ENCODE results near the gene CYP27A1. TPM values are rescaled to one million over a fixed set of nuclear protein-coding genes. Genes with fewer than 3 reads are reported as not detected.

Gene CYP27A1
- total RNA-seq, 1 donor from 2014 or later: 0.11 TPM

DNA sequence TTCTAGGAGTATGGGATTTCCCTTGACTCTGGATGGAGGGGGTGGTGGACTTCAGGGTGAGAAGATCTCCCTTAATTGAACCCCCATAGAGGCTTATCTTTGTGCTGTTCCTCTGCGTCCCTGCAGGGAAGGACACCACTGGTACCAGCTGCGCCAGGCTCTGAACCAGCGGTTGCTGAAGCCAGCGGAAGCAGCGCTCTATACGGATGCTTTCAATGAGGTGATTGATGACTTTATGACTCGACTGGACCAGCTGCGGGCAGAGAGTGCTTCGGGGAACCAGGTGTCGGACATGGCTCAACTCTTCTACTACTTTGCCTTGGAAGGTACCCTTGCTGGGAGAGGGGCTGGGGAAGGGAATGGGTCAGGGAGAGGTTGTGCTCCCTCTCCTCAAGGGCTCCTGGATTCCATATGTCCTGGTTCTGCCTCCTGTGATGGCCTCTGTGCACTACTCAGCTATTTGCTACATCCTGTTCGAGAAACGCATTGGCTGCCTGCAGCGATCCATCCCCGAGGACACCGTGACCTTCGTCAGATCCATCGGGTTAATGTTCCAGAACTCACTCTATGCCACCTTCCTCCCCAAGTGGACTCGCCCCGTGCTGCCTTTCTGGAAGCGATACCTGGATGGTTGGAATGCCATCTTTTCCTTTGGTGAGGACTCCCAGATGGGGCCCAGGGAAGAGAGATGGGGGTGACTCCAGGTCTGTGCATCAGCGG is 30.3 kb downstream of the CYP27A1 start:
- Histone ChIP-seq H3F3A (ENCODE audit: low read depth) (no peaks in the 10 kb centered on the region), H3K4me1 (no peaks in the 10 kb centered on the region), H3K4me2 (no peak overlapping the region), H3K79me2 (ENCODE audit: low read depth) (no peaks in the 10 kb centered on the region), H3K4me3 (no peak overlapping the region), H3K9ac (no peak overlapping the region), H3K9me3 (ENCODE audit: low read depth) (no peaks in the 10 kb centered on the region), H4K20me1 (ENCODE audit: low read depth) (no peaks in the 10 kb centered on the region), H3K27ac (no peak overlapping the region), H3K36me3 (no peaks in the 10 kb centered on the region), H3K27me3 (no peaks in the 10 kb centered on the region), H2AFZ (replicated peaks) (no peak overlapping the region)
- Mint-ChIP-seq H3K27me3 (ENCODE audit: insufficient read depth, low read depth) (peaks cover 3% of the 10 kb centered on the region), H3K36me3 (no peaks in the 10 kb centered on the region), H3K4me1 (no peaks in the 10 kb centered on the region), H3K9me3 (no peaks in the 10 kb centered on the region), H3K27ac (no peak overlapping the region), H3K4me3 (no peak overlapping the region)
- TF ChIP-seq EZH2phosphoT487 (IDR thresholded peaks at IDR 0.05): no peak
- TF ChIP-seq EZH2 (IDR thresholded peaks at IDR 0.05): no peak
- TF ChIP-seq, protein P1, sequence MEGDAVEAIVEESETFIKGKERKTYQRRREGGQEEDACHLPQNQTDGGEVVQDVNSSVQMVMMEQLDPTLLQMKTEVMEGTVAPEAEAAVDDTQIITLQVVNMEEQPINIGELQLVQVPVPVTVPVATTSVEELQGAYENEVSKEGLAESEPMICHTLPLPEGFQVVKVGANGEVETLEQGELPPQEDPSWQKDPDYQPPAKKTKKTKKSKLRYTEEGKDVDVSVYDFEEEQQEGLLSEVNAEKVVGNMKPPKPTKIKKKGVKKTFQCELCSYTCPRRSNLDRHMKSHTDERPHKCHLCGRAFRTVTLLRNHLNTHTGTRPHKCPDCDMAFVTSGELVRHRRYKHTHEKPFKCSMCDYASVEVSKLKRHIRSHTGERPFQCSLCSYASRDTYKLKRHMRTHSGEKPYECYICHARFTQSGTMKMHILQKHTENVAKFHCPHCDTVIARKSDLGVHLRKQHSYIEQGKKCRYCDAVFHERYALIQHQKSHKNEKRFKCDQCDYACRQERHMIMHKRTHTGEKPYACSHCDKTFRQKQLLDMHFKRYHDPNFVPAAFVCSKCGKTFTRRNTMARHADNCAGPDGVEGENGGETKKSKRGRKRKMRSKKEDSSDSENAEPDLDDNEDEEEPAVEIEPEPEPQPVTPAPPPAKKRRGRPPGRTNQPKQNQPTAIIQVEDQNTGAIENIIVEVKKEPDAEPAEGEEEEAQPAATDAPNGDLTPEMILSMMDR (IDR thresholded peaks at IDR 0.05): no peak
- DNase-seq (ENCODE audit: low spot score): no peak

DNA sequence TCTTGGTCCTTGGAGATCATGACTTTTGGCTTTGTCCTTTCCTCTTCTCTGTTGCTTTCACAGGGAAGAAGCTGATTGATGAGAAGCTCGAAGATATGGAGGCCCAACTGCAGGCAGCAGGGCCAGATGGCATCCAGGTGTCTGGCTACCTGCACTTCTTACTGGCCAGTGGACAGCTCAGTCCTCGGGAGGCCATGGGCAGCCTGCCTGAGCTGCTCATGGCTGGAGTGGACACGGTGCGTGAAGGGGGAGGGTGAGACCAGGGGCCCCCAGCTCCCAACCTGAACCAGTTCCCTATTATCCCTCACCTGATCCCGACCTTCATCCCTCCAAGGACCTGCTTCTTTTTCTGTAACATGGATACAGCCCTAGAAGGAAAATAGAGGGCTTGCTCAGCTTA is 30.9 kb downstream of the CYP27A1 start:
- no peaks in the 10 kb centered on the region for H3K36me3 Mint-ChIP-seq
- no peak overlapping the region for H3K4me3 Mint-ChIP-seq
- Histone ChIP-seq H3K27ac (no peak overlapping the region), H3K4me3 (no peak overlapping the region), H2AFZ (replicated peaks) (no peak overlapping the region), H3K27me3 (no peaks in the 10 kb centered on the region), H3K36me3 (no peaks in the 10 kb centered on the region), H3F3A (ENCODE audit: low read depth) (no peaks in the 10 kb centered on the region), H3K79me2 (ENCODE audit: low read depth) (no peaks in the 10 kb centered on the region), H3K9me3 (ENCODE audit: low read depth) (no peaks in the 10 kb centered on the region), H3K4me1 (no peaks in the 10 kb centered on the region), H3K9ac (no peak overlapping the region), H4K20me1 (ENCODE audit: low read depth) (no peaks in the 10 kb centered on the region), H3K4me2 (no peak overlapping the region)
- H3K27me3 Mint-ChIP-seq (ENCODE audit: insufficient read depth, low read depth): peaks cover 3% of the 10 kb centered on the region
- H3K4me1 Mint-ChIP-seq: no peaks in the 10 kb centered on the region
- DNase-seq (ENCODE audit: low spot score): no peak
- peak overlapping the region; percentile 50 for H3K27ac Mint-ChIP-seq
- no peak for TF ChIP-seq EZH2 (IDR thresholded peaks at IDR 0.05)
- no peak for TF ChIP-seq EZH2phosphoT487 (IDR thresholded peaks at IDR 0.05)
- TF ChIP-seq, protein P1 (IDR thresholded peaks at IDR 0.05): no peak
- H3K9me3 Mint-ChIP-seq: no peaks in the 10 kb centered on the region

DNA sequence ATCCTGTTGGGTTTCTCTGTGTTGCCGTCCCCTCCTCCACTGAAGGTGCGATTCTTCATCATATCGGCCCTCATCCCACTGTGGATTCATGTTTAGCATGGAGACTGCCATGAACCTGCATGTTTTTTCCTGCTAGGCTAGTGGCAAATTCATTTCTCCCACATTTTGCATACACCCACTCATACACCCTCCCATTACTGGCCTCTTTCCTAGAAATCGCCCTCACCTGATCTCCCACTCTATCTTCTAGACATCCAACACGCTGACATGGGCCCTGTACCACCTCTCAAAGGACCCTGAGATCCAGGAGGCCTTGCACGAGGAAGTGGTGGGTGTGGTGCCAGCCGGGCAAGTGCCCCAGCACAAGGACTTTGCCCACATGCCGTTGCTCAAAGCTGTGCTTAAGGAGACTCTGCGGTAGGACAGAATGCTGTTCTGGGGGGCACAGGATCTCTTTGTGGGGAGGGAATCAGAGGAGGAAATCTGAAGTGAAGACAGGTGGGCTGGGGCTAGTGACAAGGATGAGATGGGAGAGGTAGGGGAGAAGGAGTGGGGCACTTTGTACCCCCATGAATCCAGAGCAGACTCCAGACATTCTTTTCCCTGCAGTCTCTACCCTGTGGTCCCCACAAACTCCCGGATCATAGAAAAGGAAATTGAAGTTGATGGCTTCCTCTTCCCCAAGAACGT is 32.0 kb downstream of the CYP27A1 start:
- Histone ChIP-seq H3K9ac (no peak overlapping the region), H3K4me2 (no peak overlapping the region), H3K4me3 (no peak overlapping the region), H3K36me3 (no peaks in the 10 kb centered on the region), H3K4me1 (no peaks in the 10 kb centered on the region), H4K20me1 (ENCODE audit: low read depth) (no peaks in the 10 kb centered on the region), H3K79me2 (ENCODE audit: low read depth) (no peaks in the 10 kb centered on the region), H2AFZ (replicated peaks) (no peak overlapping the region), H3K27ac (no peak overlapping the region), H3F3A (ENCODE audit: low read depth) (no peaks in the 10 kb centered on the region), H3K9me3 (ENCODE audit: low read depth) (no peaks in the 10 kb centered on the region), H3K27me3 (no peaks in the 10 kb centered on the region)
- Mint-ChIP-seq H3K4me3 (no peak overlapping the region), H3K27ac (no peak overlapping the region), H3K9me3 (no peaks in the 10 kb centered on the region), H3K27me3 (ENCODE audit: insufficient read depth, low read depth) (peaks cover 3% of the 10 kb centered on the region), H3K4me1 (no peaks in the 10 kb centered on the region), H3K36me3 (no peaks in the 10 kb centered on the region)
- DNase-seq (ENCODE audit: low spot score): no peak
- TF ChIP-seq, protein P1 (IDR thresholded peaks at IDR 0.05): no peak
- no peak for TF ChIP-seq EZH2phosphoT487 (IDR thresholded peaks at IDR 0.05)
- TF ChIP-seq EZH2 (IDR thresholded peaks at IDR 0.05): no peak

All from neural progenitor cell (in vitro differentiated cells).